Mesothelial cell of epicardium (in vitro differentiated cells): Measurements from ENCODE around the gene TPK1. TPM values are rescaled to one million over a fixed set of nuclear protein-coding genes. Genes with fewer than 3 reads are reported as not detected.

ENCODE experiments used
- DNase-seq, 2 experiments: peaks; one replicate each; pipeline ENCODE4 v3.0.0; 2021; ENCODE audit warnings: low spot score in 2 of 2; ENCODE audit not compliant: unreplicated experiment in 2 of 2
- H3K27ac Mint-ChIP-seq: 2 replicates; pipeline ENCODE4 v1.8.0; 2021; ENCODE audit warnings: mixed read lengths
- H3K27me3 Mint-ChIP-seq: 2 replicates; pipeline ENCODE4 v1.8.0; 2021; ENCODE audit warnings: low read depth, mixed read lengths
- H3K36me3 Mint-ChIP-seq: 2 replicates; pipeline ENCODE4 v1.8.0; 2021; ENCODE audit warnings: mixed read lengths
- H3K4me1 Mint-ChIP-seq: 2 replicates; pipeline ENCODE4 v1.8.0; 2021; ENCODE audit warnings: mixed read lengths
- H3K4me3 Mint-ChIP-seq: 2 replicates; pipeline ENCODE4 v1.8.0; 2021; ENCODE audit warnings: mild to moderate bottlenecking, moderate library complexity, mixed read lengths
- H3K9me3 Mint-ChIP-seq: 2 replicates; pipeline ENCODE4 v1.8.0; 2021; ENCODE audit warnings: mixed read lengths
- total RNA-seq: library from RNA; stranded (reverse); gene quantifications from 3 replicates; pipeline ENCODE4 v1.2.1, GENCODE V29; 2021
- TF ChIP-seq, protein P1 (sequence below): fragments of 200-600 bp; sonication (generic); IDR thresholded peaks from one replicate; pipeline ENCODE4 v1.5.0; 2021; ENCODE audit warnings: antibody characterized with exemption; ENCODE audit not compliant: unreplicated experiment

The TPK1 gene
- total RNA-seq, 1 donor from 2014 or later: 3.3 TPM

DNA sequence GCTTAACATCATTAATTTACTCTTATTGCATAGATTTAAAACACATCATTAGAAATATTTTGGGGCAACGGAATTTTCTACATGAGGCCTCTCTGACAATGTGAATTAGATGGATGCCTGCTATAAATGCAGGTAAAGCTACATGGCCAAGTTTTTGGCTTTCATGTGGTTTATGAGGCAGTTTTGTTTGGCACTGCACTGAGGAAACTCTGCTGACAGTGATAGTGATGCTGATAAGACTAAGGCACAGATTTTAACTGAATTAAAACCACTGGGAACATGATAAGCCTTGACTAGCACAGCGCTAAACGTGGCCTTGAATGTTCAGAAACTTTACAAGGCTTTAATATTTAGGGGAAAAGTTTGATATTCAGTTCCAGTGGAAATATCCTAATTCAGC, 318.1 kb downstream of the TPK1 start:
- Mint-ChIP-seq H3K36me3 (no peaks in the 10 kb centered on the region), H3K4me3 (no peak overlapping the region), H3K4me1 (peaks cover 14% of the 10 kb centered on the region), H3K27me3 (peaks cover 16% of the 10 kb centered on the region), H3K9me3 (no peaks in the 10 kb centered on the region), H3K27ac (no peak overlapping the region)
- no peak for DNase-seq
- TF ChIP-seq, protein P1, sequence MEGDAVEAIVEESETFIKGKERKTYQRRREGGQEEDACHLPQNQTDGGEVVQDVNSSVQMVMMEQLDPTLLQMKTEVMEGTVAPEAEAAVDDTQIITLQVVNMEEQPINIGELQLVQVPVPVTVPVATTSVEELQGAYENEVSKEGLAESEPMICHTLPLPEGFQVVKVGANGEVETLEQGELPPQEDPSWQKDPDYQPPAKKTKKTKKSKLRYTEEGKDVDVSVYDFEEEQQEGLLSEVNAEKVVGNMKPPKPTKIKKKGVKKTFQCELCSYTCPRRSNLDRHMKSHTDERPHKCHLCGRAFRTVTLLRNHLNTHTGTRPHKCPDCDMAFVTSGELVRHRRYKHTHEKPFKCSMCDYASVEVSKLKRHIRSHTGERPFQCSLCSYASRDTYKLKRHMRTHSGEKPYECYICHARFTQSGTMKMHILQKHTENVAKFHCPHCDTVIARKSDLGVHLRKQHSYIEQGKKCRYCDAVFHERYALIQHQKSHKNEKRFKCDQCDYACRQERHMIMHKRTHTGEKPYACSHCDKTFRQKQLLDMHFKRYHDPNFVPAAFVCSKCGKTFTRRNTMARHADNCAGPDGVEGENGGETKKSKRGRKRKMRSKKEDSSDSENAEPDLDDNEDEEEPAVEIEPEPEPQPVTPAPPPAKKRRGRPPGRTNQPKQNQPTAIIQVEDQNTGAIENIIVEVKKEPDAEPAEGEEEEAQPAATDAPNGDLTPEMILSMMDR: no peak

DNA sequence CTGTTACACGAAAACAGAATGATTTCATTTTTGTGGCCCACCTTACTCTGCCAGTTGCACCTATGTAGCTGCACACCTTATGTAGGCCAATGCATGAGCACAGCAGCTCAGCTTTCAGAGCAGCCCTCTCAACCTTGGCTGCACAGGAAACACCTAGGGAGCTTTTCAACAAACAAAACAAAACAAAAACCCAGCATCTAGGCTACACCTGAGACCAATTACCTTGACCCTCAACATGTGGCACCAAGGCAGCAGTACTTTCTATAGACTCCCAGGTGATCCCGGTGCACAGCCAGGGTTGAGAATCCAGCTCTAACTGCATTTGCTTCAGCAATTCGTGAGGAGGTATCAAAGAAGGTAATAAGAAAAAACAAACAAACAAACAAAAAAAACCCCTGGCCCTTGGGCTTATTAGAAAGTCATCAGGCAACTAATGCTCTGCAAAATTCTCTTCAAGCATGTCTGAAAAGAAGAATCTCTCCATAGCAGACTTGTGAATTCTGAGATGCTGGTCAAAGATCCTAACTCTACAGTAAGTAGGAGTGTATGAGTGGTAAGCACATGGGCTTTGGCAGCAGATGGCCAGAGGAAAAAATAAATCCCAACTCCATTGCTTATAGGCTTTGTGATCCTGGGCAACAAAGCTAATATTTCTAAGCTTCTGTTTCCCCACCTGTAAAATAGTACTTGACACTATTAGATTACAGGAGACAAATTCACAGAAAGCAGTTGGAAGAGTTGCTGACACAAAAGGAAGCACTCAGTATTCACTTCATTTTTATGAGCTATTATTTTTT, 318.9 kb downstream of the TPK1 start:
- Mint-ChIP-seq H3K4me3 (no peak overlapping the region), H3K36me3 (no peaks in the 10 kb centered on the region), H3K27ac (no peak overlapping the region), H3K9me3 (no peaks in the 10 kb centered on the region), H3K27me3 (peaks cover 12% of the 10 kb centered on the region), H3K4me1 (peaks cover 14% of the 10 kb centered on the region)
- DNase-seq: no peak
- TF ChIP-seq, protein P1: no peak

DNA sequence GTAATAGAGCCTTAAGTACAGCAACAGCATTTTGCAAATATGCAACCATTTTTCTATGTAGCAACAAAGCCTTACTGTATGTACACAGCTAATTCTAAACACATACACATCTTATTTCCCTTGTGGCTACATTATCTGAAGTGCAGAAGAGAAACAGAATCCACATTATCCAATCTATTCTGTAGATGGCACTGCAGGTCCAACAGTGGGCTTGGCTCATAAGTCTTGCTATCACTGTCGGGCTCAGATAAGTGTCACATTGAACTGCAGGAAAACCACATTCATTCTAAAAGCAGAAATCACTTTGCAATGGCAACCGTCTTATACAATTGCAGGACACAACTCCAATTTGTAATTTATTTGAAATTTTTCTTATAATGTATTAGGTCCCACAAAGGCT, 322.5 kb downstream of the TPK1 start:
- Mint-ChIP-seq H3K27ac (no peak overlapping the region), H3K4me3 (no peak overlapping the region), H3K4me1 (peaks cover 8% of the 10 kb centered on the region), H3K36me3 (no peaks in the 10 kb centered on the region), H3K9me3 (no peaks in the 10 kb centered on the region), H3K27me3 (peaks cover 13% of the 10 kb centered on the region)
- TF ChIP-seq, protein P1: no peak
- no peak for DNase-seq

DNA sequence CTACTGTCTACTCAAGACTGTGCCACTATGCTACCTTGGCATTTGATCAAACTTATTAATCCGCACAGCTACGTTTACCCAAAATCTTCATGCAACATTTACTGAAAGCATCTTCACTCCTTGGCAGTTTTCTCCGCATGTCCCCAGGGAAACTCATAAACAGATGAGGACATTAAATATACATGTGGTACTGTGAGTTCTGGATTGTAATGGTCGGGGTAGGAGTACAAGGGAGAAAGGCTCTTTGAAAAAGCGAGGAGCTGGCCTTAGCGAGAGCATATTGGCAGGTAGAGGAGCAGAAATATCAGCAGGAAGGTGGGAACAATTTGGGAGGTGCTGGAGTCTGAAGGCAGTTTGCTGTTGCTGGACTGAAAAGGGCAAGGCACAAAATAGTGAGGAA, 325.2 kb downstream of the TPK1 start:
- H3K27ac Mint-ChIP-seq: no peak overlapping the region
- no peaks in the 10 kb centered on the region for H3K36me3 Mint-ChIP-seq
- peaks cover 13% of the 10 kb centered on the region for H3K27me3 Mint-ChIP-seq
- H3K9me3 Mint-ChIP-seq: peaks cover 7% of the 10 kb centered on the region
- H3K4me1 Mint-ChIP-seq: no peaks in the 10 kb centered on the region
- no peak overlapping the region for H3K4me3 Mint-ChIP-seq
- DNase-seq: no peak
- TF ChIP-seq, protein P1: no peak

DNA sequence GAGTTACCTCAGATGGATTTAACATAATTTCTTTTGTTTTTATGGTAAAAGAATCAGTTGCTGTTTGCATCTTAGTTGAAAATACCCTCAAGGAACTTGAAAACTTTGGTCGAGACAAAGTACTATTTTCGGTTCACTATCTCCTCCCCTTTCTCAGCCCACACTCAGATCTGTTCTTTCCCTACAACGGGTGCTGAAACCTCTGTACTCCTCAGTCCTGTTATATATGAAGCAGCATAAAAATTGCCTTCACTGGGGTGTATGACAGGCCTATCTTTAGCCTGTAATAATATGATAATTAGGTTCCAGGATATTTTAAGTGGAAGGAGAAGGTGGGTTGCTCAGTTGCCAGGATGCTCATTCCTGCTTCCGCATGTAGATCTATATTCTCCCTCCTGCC, 327.2 kb downstream of the TPK1 start:
- Mint-ChIP-seq H3K9me3 (peaks cover 10% of the 10 kb centered on the region), H3K36me3 (no peaks in the 10 kb centered on the region), H3K27ac (no peak overlapping the region), H3K27me3 (peaks cover 9% of the 10 kb centered on the region), H3K4me1 (no peaks in the 10 kb centered on the region), H3K4me3 (no peak overlapping the region)
- TF ChIP-seq, protein P1: no peak
- DNase-seq: no peak
